Fibroblast of skin of scalp (primary cell): ENCODE results near the gene CDH2.

Experiments used
- DNase-seq: peaks from one replicate; pipeline ENCODE4 v3.0.0-alpha.2; 2013

CDH2 gene

GRCh38 chr18:28168725-28169124 is 8.2 kb downstream of the CDH2 start:
- DNase-seq = no peak

- DNase-seq = no peak
These were observed 9.0 kb downstream of the CDH2 start for GRCh38 chr18:28167835-28168349.

- DNase-seq = peak; percentile 46
These were observed 12.0 kb downstream of the CDH2 start for GRCh38 chr18:28164771-28165483.

GRCh38 chr18:28163201-28163775 is 13.6 kb downstream of the CDH2 start:
- DNase-seq = peak; percentile 67

- peak; percentile 43 for DNase-seq
These were observed 15.0 kb downstream of the CDH2 start for GRCh38 chr18:28161608-28162599.

GRCh38 chr18:28159055-28159454 is 17.9 kb downstream of the CDH2 start:
- no peak for DNase-seq

- no peak for DNase-seq
These were observed 18.8 kb downstream of the CDH2 start for GRCh38 chr18:28158083-28158581.

GRCh38 chr18:28153485-28154065 is 23.4 kb downstream of the CDH2 start:
- no peak for DNase-seq

GRCh38 chr18:28152754-28153153 is 24.2 kb downstream of the CDH2 start:
- no peak for DNase-seq

- no peak for DNase-seq
These were observed 24.6 kb downstream of the CDH2 start for GRCh38 chr18:28152354-28152753.

GRCh38 chr18:28151434-28151833 is 25.5 kb downstream of the CDH2 start:
- no peak for DNase-seq

GRCh38 chr18:28150925-28151324 is 26.0 kb downstream of the CDH2 start:
- no peak for DNase-seq

GRCh38 chr18:28149810-28150420 is 27.0 kb downstream of the CDH2 start:
- DNase-seq = no peak

- DNase-seq = no peak
These were observed 29.2 kb downstream of the CDH2 start for GRCh38 chr18:28147674-28148171.

GRCh38 chr18:28143725-28144124 is 33.2 kb downstream of the CDH2 start:
- DNase-seq = no peak

- no peak for DNase-seq
These were observed 38.1 kb downstream of the CDH2 start for GRCh38 chr18:28138816-28139215.

GRCh38 chr18:28136071-28136470 is 40.9 kb downstream of the CDH2 start:
- DNase-seq = no peak

- DNase-seq = no peak
These were observed 42.2 kb downstream of the CDH2 start for GRCh38 chr18:28134774-28135173.

- no peak for DNase-seq
These were observed 44.8 kb downstream of the CDH2 start for GRCh38 chr18:28132084-28132483.

GRCh38 chr18:28128659-28128980 is 48.3 kb downstream of the CDH2 start:
- no peak for DNase-seq

- peak; percentile 22 for DNase-seq
These were observed 48.9 kb downstream of the CDH2 start for GRCh38 chr18:28127763-28128658.
